Measurements from ENCODE around the gene KANSL1L.
A peak's percentile ranks its signal among the peaks of the same experiment; 100 is the strongest.

Gene KANSL1L

GRCh38 chr2:210000464-210001324, 170.5 kb downstream of the KANSL1L start:
- DNase-seq = no peak

GRCh38 chr2:209998596-209998995, 172.6 kb downstream of the KANSL1L start:
- no peak for DNase-seq

GRCh38 chr2:209993968-209994367, 177.2 kb downstream of the KANSL1L start:
- no peak for DNase-seq

GRCh38 chr2:209990838-209991237, 180.4 kb downstream of the KANSL1L start:
- DNase-seq = no peak

- DNase-seq = no peak
These were observed 183.2 kb downstream of the KANSL1L start for GRCh38 chr2:209988010-209988409.

GRCh38 chr2:209986415-209986814, 184.8 kb downstream of the KANSL1L start:
- no peak for DNase-seq

- no peak for DNase-seq
These were observed 185.3 kb downstream of the KANSL1L start for GRCh38 chr2:209985874-209986273.

GRCh38 chr2:209984291-209984690, 186.9 kb downstream of the KANSL1L start:
- DNase-seq = no peak

- DNase-seq = peak in 1 of 56 donors; percentile 30
These were observed 193.6 kb downstream of the KANSL1L start for GRCh38 chr2:209977386-209978239.

- DNase-seq = no peak
These were observed 194.4 kb downstream of the KANSL1L start for GRCh38 chr2:209976698-209977385.

- DNase-seq = no peak
These were observed 196.6 kb downstream of the KANSL1L start for GRCh38 chr2:209974576-209974975.

GRCh38 chr2:209973328-209973727, 197.9 kb downstream of the KANSL1L start:
- DNase-seq = no peak

Measured in amygdala (tissue), 56 donors.